Measurements from ENCODE around the gene F5. TPM values are rescaled to one million over a fixed set of nuclear protein-coding genes. Genes with fewer than 3 reads are reported as not detected.

Gene F5
- total and polyA plus RNA-seq, 4 donors = 0.48 to 3.5 (median 1.2) TPM

DNA sequence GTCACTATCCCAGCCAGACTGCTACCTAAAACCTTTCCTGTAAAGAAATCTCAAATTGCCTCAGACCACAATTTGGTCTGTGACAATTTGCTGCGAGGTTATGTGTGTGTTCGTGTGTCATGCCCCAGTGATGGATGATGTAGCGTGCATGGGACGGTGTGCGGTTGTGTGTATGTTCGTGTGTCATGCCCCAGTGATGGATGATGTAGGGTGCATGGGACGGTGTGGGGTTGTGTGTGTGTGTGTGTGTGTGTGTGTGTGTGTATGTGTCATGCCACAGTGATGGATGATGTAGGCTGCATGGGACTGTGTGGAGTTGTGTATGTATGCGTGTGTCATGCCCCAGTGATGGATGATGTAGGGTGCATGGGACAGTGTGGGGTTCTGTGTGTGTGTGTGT is 34.3 kb upstream of the F5 start:
- Histone ChIP-seq H3K4me1 (ENCODE audit: control insufficient read depth in 1 of 2, insufficient read depth in 2 of 2, low read length in 2 of 2) (no peaks in the 10 kb centered on the region), H3K9me3 (ENCODE audit: control insufficient read depth, low read length) (no peaks in the 10 kb centered on the region), H3K4me3 (ENCODE audit: low read length in 2 of 2) (no peak overlapping the region), H3K36me3 (ENCODE audit: control insufficient read depth in 1 of 2, insufficient read depth in 2 of 2, low read length in 1 of 2) (no peaks in the 10 kb centered on the region), H3K27ac (ENCODE audit: low read depth in 1 of 2, low read length in 2 of 2) (no peak overlapping the region), H3K27me3 (ENCODE audit: control insufficient read depth in 1 of 2, insufficient read depth in 2 of 2, low read length in 1 of 2) (no peaks in the 10 kb centered on the region)
- no peak for DNase-seq
- WGBS, 2 donors = 67 to 68% methylated on average over 8 of the region's 8 CpGs
- intact Hi-C loops (cut with DNase I) = no loop called here
- no peak for ATAC-seq (ENCODE audit: low FRiP score)

DNA sequence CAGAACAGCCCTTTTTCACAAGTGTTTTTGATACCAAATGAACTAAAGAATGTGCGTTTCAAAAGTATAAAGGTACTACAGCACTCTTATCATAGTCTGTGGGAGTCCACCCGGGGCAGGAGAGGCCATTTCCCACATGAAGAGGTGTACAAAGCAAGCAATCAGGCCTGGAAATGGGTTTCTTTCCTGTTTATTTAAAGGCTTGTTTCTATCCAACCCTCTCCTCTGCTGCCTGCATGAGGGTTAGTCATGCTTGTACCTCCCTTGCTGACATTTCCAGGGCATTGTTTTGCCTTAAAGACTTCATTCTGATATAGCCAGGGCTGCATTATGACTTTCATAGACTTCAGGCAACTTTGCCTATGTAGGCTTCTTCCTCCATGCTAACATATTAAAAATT is 32.1 kb upstream of the F5 start:
- 67 to 77% methylated on average over 2 of the region's 2 CpGs for WGBS, 2 donors
- Histone ChIP-seq H3K4me3 (ENCODE audit: low read length in 2 of 2) (no peak overlapping the region), H3K4me1 (ENCODE audit: control insufficient read depth in 1 of 2, insufficient read depth in 2 of 2, low read length in 2 of 2) (no peaks in the 10 kb centered on the region), H3K27me3 (ENCODE audit: control insufficient read depth in 1 of 2, insufficient read depth in 2 of 2, low read length in 1 of 2) (no peaks in the 10 kb centered on the region), H3K27ac (ENCODE audit: low read depth in 1 of 2, low read length in 2 of 2) (no peak overlapping the region), H3K36me3 (ENCODE audit: control insufficient read depth in 1 of 2, insufficient read depth in 2 of 2, low read length in 1 of 2) (no peaks in the 10 kb centered on the region), H3K9me3 (ENCODE audit: control insufficient read depth, low read length) (no peaks in the 10 kb centered on the region)
- intact Hi-C loops (cut with DNase I) = no loop called here
- DNase-seq (no peak), ATAC-seq (ENCODE audit: low FRiP score) (no peak)

DNA sequence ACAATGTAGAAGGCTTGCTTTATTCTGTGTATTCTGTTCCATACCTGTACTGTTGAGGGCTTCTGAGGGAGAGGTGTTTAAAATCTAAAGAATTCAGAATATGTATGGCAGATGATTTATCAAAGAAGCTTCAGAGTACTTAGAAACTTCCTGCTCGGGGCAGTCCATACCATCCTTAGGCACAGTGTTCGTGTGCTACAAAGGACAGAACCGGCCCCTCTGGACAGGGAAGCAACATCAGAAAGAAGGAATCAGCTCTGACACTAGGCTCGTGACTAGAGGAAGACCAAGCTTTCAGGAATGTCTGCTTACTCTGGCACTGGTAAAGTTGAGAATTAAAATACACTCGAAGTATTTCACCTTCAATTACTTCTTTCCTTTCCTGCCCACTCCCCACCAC is 29.5 kb upstream of the F5 start:
- peaks cover 0 to 1% of the 10 kb centered on the region in 2 donors for H3K27me3 ChIP-seq (ENCODE audit: control insufficient read depth in 1 of 2, insufficient read depth in 2 of 2, low read length in 1 of 2)
- no peaks in the 10 kb centered on the region for H3K4me1 ChIP-seq (ENCODE audit: control insufficient read depth in 1 of 2, insufficient read depth in 2 of 2, low read length in 2 of 2)
- no peak overlapping the region for H3K27ac ChIP-seq (ENCODE audit: low read depth in 1 of 2, low read length in 2 of 2)
- WGBS, 2 donors = 51 to 57% methylated on average over 5 of the region's 5 CpGs
- intact Hi-C loops (cut with DNase I) = no loop called here
- no peak for ATAC-seq (ENCODE audit: low FRiP score)
- H3K9me3 ChIP-seq (ENCODE audit: control insufficient read depth, low read length) = no peaks in the 10 kb centered on the region
- H3K36me3 ChIP-seq (ENCODE audit: control insufficient read depth in 1 of 2, insufficient read depth in 2 of 2, low read length in 1 of 2) = no peaks in the 10 kb centered on the region
- no peak for DNase-seq
- H3K4me3 ChIP-seq (ENCODE audit: low read length in 2 of 2) = no peak overlapping the region

DNA sequence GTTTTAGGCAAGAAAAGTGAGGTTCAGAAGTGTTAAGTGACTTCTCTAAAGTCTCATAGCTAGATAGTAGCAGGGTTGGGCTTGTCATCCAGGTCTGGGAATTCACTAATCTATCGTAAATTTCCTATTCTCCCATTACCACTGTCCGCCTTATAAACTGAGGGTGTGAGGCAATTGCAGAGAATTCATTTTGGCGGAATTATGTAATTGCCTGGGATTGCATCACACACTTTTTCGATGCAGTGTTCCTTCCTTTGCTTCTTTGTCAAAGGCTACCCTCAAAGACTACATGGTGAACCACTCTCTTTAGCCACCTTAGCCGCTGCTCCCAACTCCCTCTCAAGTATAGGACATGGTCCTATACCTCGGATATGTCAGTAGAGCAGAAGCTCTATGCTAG is 24.6 kb upstream of the F5 start:
- peaks cover 0 to 1% of the 10 kb centered on the region in 2 donors for H3K27me3 ChIP-seq (ENCODE audit: control insufficient read depth in 1 of 2, insufficient read depth in 2 of 2, low read length in 1 of 2)
- no peaks in the 10 kb centered on the region for H3K4me1 ChIP-seq (ENCODE audit: control insufficient read depth in 1 of 2, insufficient read depth in 2 of 2, low read length in 2 of 2)
- DNase-seq (no peak), ATAC-seq (ENCODE audit: low FRiP score) (no peak)
- no peaks in the 10 kb centered on the region for H3K9me3 ChIP-seq (ENCODE audit: control insufficient read depth, low read length)
- H3K27ac ChIP-seq (ENCODE audit: low read depth in 1 of 2, low read length in 2 of 2) = no peak overlapping the region
- intact Hi-C loops (cut with DNase I) = no loop called here
- no peaks in the 10 kb centered on the region for H3K36me3 ChIP-seq (ENCODE audit: control insufficient read depth in 1 of 2, insufficient read depth in 2 of 2, low read length in 1 of 2)
- H3K4me3 ChIP-seq (ENCODE audit: low read length in 2 of 2) = no peak overlapping the region
- WGBS, 2 donors = 69 to 83% methylated on average over 6 of the region's 6 CpGs

DNA sequence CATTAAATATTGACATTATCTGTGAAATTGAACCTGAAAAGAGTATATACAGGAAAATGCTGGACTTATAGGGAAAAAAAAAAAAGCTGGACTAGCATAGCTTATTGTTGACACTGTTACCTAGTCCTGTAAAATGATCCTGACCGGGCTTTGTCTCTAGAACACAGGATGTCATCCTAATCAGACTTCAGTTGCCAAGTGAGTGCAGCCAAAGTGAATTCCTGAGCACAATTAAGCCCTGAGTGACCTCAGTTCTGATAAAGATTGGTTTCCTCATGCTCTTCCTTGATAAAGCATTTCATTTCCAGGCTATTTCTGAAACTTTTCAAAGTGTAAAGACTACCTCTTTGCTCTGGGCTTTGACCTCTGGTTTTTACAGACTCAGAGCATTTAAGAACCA is 23.8 kb upstream of the F5 start:
- DNase-seq (no peak), ATAC-seq (ENCODE audit: low FRiP score) (no peak)
- H3K36me3 ChIP-seq (ENCODE audit: control insufficient read depth in 1 of 2, insufficient read depth in 2 of 2, low read length in 1 of 2) = no peaks in the 10 kb centered on the region
- H3K27me3 ChIP-seq (ENCODE audit: control insufficient read depth in 1 of 2, insufficient read depth in 2 of 2, low read length in 1 of 2) = peaks cover 0 to 1% of the 10 kb centered on the region in 2 donors
- no peaks in the 10 kb centered on the region for H3K4me1 ChIP-seq (ENCODE audit: control insufficient read depth in 1 of 2, insufficient read depth in 2 of 2, low read length in 2 of 2)
- 41% methylated on average over 1 of the region's 1 CpG for WGBS, 2 donors
- H3K9me3 ChIP-seq (ENCODE audit: control insufficient read depth, low read length) = no peaks in the 10 kb centered on the region
- H3K27ac ChIP-seq (ENCODE audit: low read depth in 1 of 2, low read length in 2 of 2) = no peak overlapping the region
- H3K4me3 ChIP-seq (ENCODE audit: low read length in 2 of 2) = no peak overlapping the region
- intact Hi-C loops (cut with DNase I) = no loop called here

DNA sequence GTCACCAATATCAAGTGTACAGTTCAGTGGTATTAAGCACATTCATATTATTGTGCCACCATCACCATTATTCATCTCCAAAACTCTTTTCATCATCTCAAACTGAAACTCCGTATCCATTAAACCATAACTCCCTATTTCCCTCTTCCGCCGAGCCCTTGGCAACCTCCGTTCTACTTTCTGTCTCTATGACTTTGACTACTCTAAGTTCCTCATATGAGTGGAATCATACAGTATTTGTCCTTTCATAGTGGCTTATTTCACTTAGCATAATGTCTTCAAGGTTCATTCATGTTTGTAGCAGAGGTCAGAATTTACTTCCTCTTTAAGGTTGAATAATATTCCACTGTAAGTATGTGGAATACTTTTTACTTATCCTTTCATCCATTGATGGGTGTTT is 21.9 kb upstream of the F5 start:
- WGBS, 2 donors = 91 to 92% methylated on average over 4 of the region's 4 CpGs
- H3K27ac ChIP-seq (ENCODE audit: low read depth in 1 of 2, low read length in 2 of 2) = no peak overlapping the region
- intact Hi-C loops (cut with DNase I) = no loop called here
- H3K9me3 ChIP-seq (ENCODE audit: control insufficient read depth, low read length) = no peaks in the 10 kb centered on the region
- H3K4me3 ChIP-seq (ENCODE audit: low read length in 2 of 2) = no peak overlapping the region
- no peaks in the 10 kb centered on the region for H3K36me3 ChIP-seq (ENCODE audit: control insufficient read depth in 1 of 2, insufficient read depth in 2 of 2, low read length in 1 of 2)
- no peaks in the 10 kb centered on the region for H3K4me1 ChIP-seq (ENCODE audit: control insufficient read depth in 1 of 2, insufficient read depth in 2 of 2, low read length in 2 of 2)
- ATAC-seq (ENCODE audit: low FRiP score) (no peak), DNase-seq (no peak)
- peaks cover 0 to 3% of the 10 kb centered on the region in 2 donors for H3K27me3 ChIP-seq (ENCODE audit: control insufficient read depth in 1 of 2, insufficient read depth in 2 of 2, low read length in 1 of 2)

DNA sequence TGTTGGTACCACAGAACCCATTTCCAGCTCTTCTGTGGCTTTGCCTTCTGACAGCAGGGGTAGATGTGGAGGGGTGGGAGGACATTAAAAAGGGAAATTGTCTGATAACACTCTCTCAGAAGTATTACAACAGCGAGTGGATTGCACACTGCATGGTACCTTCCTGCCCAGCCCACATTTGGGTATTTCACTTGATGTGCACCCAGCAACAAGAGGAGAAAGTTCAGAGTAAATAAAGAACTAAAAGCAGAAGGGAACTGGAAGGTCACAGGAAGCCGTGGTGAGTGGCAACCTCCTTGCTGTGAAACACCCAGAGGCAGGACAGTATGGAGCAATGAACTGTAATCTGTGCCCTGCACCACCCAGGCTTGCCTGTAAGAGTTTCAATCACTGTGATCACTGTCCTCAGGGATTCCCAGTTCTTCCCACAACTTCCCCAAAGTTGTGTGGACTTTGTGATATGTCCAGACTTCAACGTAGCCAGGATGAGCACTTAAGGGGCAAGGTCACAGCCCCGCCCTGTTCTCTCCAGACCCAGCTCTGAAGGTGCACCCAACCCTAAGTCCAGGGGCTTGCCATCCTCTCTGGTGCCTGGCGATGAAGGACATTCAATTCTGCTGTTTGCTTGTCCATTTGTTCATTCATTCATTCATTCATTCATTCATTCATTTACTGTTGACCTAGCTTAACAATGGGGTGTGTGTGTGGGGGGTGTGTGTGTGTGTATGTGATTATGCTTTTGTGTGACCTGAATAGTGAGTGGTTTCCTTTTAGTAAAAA is 18.7 kb upstream of the F5 start:
- ATAC-seq (ENCODE audit: low FRiP score) = peak; percentile 54
- intact Hi-C loops (cut with DNase I) = loop anchor here (5.0 kb wide), 2 partner anchors 202 to 207 kb away; no protein-coding TSS in a partner anchor

DNA sequence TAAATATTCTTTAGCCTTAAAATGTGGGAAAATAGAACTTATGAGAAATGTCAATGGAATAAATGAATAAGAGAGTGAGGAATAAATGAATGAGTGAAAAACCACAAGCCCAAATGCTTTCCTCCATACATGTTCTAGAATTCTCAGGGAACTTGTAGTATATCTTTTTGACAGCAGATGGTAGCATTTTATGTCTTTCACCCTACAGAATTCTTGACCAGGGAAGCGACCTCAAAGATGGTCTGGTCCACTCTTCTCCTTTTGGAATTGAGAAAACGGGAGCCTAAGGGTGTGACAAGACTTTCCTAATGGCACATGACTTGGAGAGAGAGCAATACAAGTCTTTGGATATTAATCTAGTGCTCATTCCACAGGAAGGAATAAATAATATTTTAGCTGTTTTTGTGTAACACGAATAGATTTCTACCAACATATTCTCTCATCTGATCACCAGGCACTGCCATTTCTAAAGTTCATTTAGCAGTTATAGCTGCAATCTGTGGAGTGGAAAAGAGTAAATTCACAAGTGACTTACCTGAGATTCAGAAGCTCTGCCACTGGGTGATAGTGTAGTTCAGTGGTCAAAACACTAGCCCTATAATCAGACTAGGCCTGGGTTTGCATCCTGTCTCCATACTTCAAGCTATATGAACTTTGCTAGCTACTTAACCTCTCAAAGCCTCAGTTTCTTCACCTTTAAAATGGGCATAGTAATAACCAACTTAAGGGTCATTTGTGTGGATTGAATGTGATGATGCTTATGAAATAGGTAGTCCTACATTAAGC is 15.0 kb upstream of the F5 start:
- ATAC-seq (ENCODE audit: low FRiP score) = no peak
- Histone ChIP-seq H3K4me3 (ENCODE audit: low read length in 2 of 2) (no peak overlapping the region), H3K27ac (ENCODE audit: low read depth in 1 of 2, low read length in 2 of 2) (no peak overlapping the region), H3K4me1 (ENCODE audit: control insufficient read depth in 1 of 2, insufficient read depth in 2 of 2, low read length in 2 of 2) (no peaks in the 10 kb centered on the region), H3K27me3 (ENCODE audit: control insufficient read depth in 1 of 2, insufficient read depth in 2 of 2, low read length in 1 of 2) (peaks cover 0 to 1% of the 10 kb centered on the region in 2 donors), H3K36me3 (ENCODE audit: control insufficient read depth in 1 of 2, insufficient read depth in 2 of 2, low read length in 1 of 2) (no peaks in the 10 kb centered on the region), H3K9me3 (ENCODE audit: control insufficient read depth, low read length) (no peaks in the 10 kb centered on the region)
- no peak for DNase-seq
- WGBS, 2 donors = 29 to 33% methylated on average over 3 of the region's 3 CpGs
- intact Hi-C loops (cut with DNase I) = loop anchor here (5.0 kb wide), 2 partner anchors 206 to 211 kb away; no protein-coding TSS in a partner anchor

More for the DNA sequence above, 18.7 kb upstream of the F5 start:
- H3K9me3 ChIP-seq (ENCODE audit: control insufficient read depth, low read length) = no peaks in the 10 kb centered on the region
- peaks cover 0 to 1% of the 10 kb centered on the region in 2 donors for H3K27me3 ChIP-seq (ENCODE audit: control insufficient read depth in 1 of 2, insufficient read depth in 2 of 2, low read length in 1 of 2)
- 64 to 66% methylated on average over 5 of the region's 5 CpGs for WGBS, 2 donors
- no peak overlapping the region for H3K4me3 ChIP-seq (ENCODE audit: low read length in 2 of 2)
- no peak for DNase-seq
- H3K4me1 ChIP-seq (ENCODE audit: control insufficient read depth in 1 of 2, insufficient read depth in 2 of 2, low read length in 2 of 2) = no peaks in the 10 kb centered on the region
- H3K27ac ChIP-seq (ENCODE audit: low read depth in 1 of 2, low read length in 2 of 2) = no peak overlapping the region
- H3K36me3 ChIP-seq (ENCODE audit: control insufficient read depth in 1 of 2, insufficient read depth in 2 of 2, low read length in 1 of 2) = no peaks in the 10 kb centered on the region
